HepG2 (cell line): ENCODE data around the gene LRRC17. TPM values are rescaled to one million over a fixed set of nuclear protein-coding genes. Genes with fewer than 3 reads are reported as not detected.

Experiments used
- ATAC-seq: fragments of 200-7000 bp; cut with Tn5 transposase; 3 replicates; pipeline ENCODE4 v1.9.1; 2020; ENCODE audit warnings: mild to moderate bottlenecking, moderate library complexity
- BruUV-seq: library from RNA; stranded (reverse); fragments of 400-500 nt; replicated peaks from 2 replicates; lab custom pipeline; 2021; lab: Mats Ljungman, UMichigan
- CTCF ChIA-PET: fragments of 300-600 bp; formaldehyde crosslinking; extraction: SDS; loops from one replicate; lab custom pipeline; 2021; ENCODE audit warnings: low total read pairs, inconsistent platforms, low intra/inter-chr PET ratio; lab: Yijun Ruan, JAX
- POLR2A ChIA-PET: fragments of 350-600 bp; sonication (Branson Sonifier 250); formaldehyde crosslinking; loops from one replicate; lab custom pipeline; 2020; ENCODE audit warnings: antibody characterized with exemption, inconsistent platforms; lab: Yijun Ruan, JAX
- DNase-seq: peaks from one replicate; pipeline ENCODE4 v3.0.0-alpha.2; 2015; ENCODE audit warnings: low spot score
- FAIRE-seq: peaks from 3 replicates; lab custom pipeline; 2011; peaks lifted over from hg19 to GRCh38; lab: Jason Lieb, UNC
- H2AFZ ChIP-seq: one replicate; pipeline ENCODE4 v1.6.1; 2011; ENCODE audit warnings: low read length, inconsistent platforms
- H3K27ac ChIP-seq: fragments of 300-600 bp; 3 replicates; pipeline ENCODE4 v1.8.0; 2011; ENCODE audit warnings: mixed run types, mild to moderate bottlenecking, mixed read lengths, low read length, inconsistent platforms; ENCODE audit not compliant: insufficient read depth; ENCODE audit errors: extremely low read length
- H3K27me3 ChIP-seq, 2 experiments: fragments of 200-600 bp in 1 of 2; 2 replicates in 1 of 2; 3 replicates in 1 of 2; pipeline versions ENCODE4 v1.6.0 to v1.8.0; 2011; ENCODE audit warnings: low read length in 2 of 2, mild to moderate bottlenecking in 2 of 2, moderate library complexity in 2 of 2, inconsistent platforms in 1 of 2; ENCODE audit not compliant: insufficient read depth in 2 of 2, control insufficient read depth in 1 of 2
- H3K36me3 ChIP-seq, 2 experiments: fragments of 200-600 bp in 1 of 2; replicated peaks in 1 of 2; 2 replicates in 1 of 2; 3 replicates in 1 of 2; pipeline versions ENCODE4 v1.5.1 to v1.8.0; 2011; ENCODE audit warnings: low read length in 2 of 2, inconsistent platforms in 1 of 2; ENCODE audit not compliant: insufficient read depth in 2 of 2, control insufficient read depth in 1 of 2
- H3K4me1 ChIP-seq: 2 replicates; pipeline ENCODE4 v1.5.1; 2012; ENCODE audit warnings: low read length, inconsistent platforms; ENCODE audit not compliant: insufficient read depth
- H3K4me2 ChIP-seq: 2 replicates; pipeline ENCODE4 v1.6.0; 2011; ENCODE audit warnings: low read depth, low read length, inconsistent platforms
- H3K4me3 ChIP-seq, 3 experiments: fragments of 200-600 bp in 1 of 3; sonication (generic), shearing (Covaris generic) in 1 of 3; replicated peaks in 1 of 3; 2 replicates each; pipeline ENCODE4 v1.5.1; 2011 to 2016; ENCODE audit warnings: low read length in 3 of 3, inconsistent platforms in 2 of 3, low read depth in 2 of 3, mild to moderate bottlenecking in 2 of 3, control low read depth in 1 of 3, mixed read lengths in 1 of 3; ENCODE audit not compliant: insufficient read depth in 1 of 3
- H3K79me2 ChIP-seq: one replicate; pipeline ENCODE4 v1.6.1; 2011; ENCODE audit warnings: low read length, inconsistent platforms; ENCODE audit not compliant: insufficient read depth
- H3K9ac ChIP-seq: 2 replicates; pipeline ENCODE4 v1.6.0; 2011; ENCODE audit warnings: mild to moderate bottlenecking, low read depth, low read length, inconsistent platforms; ENCODE audit not compliant: insufficient read depth
- H3K9me3 ChIP-seq: 2 replicates; pipeline ENCODE4 v1.5.1; 2012; ENCODE audit warnings: mild to moderate bottlenecking, low read length
- H4K20me1 ChIP-seq: 2 replicates; pipeline ENCODE4 v1.6.0; 2011; ENCODE audit warnings: inconsistent platforms, mild to moderate bottlenecking, low read length, moderate library complexity; ENCODE audit not compliant: insufficient read depth
- EP300 ChIP-seq, 3 experiments: sonication (generic) in 1 of 3; formaldehyde crosslinking in 1 of 3; IDR thresholded peaks; 2 replicates each; pipeline versions ENCODE4 v1.5.1 to v1.6.1; 2011 to 2020; ENCODE audit warnings: low read depth in 2 of 3, low read length in 2 of 3, borderline replicate concordance in 1 of 3, improper control_type of control experiment in 1 of 3, mild to moderate bottlenecking in 1 of 3, missing genetic modification reagents in 1 of 3, moderate library complexity in 1 of 3
- ERF ChIP-seq: IDR thresholded peaks from 2 replicates; pipeline ENCODE4 v1.6.1; 2018; ENCODE audit warnings: missing biosample characterization, missing genetic modification reagents
- GPN1 ChIP-seq: sonication (generic); formaldehyde crosslinking; IDR thresholded peaks from 2 replicates; pipeline ENCODE4 v1.5.1; 2020; ENCODE audit warnings: missing genetic modification reagents, borderline replicate concordance
- HBP1 ChIP-seq: IDR thresholded peaks from 2 replicates; pipeline ENCODE4 v1.6.1; 2016; ENCODE audit warnings: low read depth, control low read depth
- RXRB ChIP-seq: IDR thresholded peaks from 2 replicates; pipeline ENCODE4 v1.6.1; 2016; ENCODE audit warnings: borderline replicate concordance, missing genetic modification reagents, missing compliant biosample characterization
- WGBS: methylation state at CpG from one replicate; pipeline ENCODE4 v1.1.6; 2017; ENCODE audit warnings: low lambda C conversion rate; 5-methylcytosine and 5-hydroxymethylcytosine counted together
- in situ Hi-C: cut with HindIII; loops from 2 replicates; pipeline ENCODE4 v1.10.0; 2017; ENCODE audit warnings: low pct_unique_long_range_greater_than_20kb; ENCODE audit not compliant: extremely low pct_ligation_motif_present
- intact Hi-C: fragments of 100-400 bp; cut with micrococcal nuclease; formaldehyde crosslinking; loops from one replicate; pipeline ENCODE4 v1.10.0; 2022; ENCODE audit not compliant: unreplicated experiment
- polyA plus RNA-seq, 8 experiments: library from polyadenylated mRNA; depleted of rRNA in 3 of 8; stranded (reverse) in 7 of 8; unstranded in 1 of 8; fragments of >200 nt; fragmentation: Illumina TruSeq in 4 of 8; extraction: Trizol in 4 of 8; gene quantifications; 2 replicates each; pipeline versions ENCODE4 v1.2.1 to v1.2.3, GENCODE V29; 2011 to 2016; ENCODE audit warnings: low read depth in 4 of 8, missing spikeins in 1 of 8, mixed read lengths in 1 of 8; ENCODE audit not compliant: insufficient read depth in 1 of 8
- total RNA-seq, 5 experiments: library from RNA; depleted of rRNA; stranded (reverse); fragments of >200 nt; fragmentation: Illumina TruSeq; extraction: Trizol; gene quantifications; 2 replicates each; pipeline ENCODE4 v1.2.3, GENCODE V29; 2016; ENCODE audit warnings: low read depth in 1 of 5

Gene LRRC17
- total and polyA plus RNA-seq, 2 of the 13 experiments (the other 11 are each of a cell fraction or from before 2014, with no cell fraction given) = 0.20 to 0.66 TPM

GRCh38 chr7:102933763-102934162, 21.0 kb downstream of the LRRC17 start (continued):
- TF ChIP-seq HBP1 (CRISPR knock-in tag) (no peak), EP300 (IDR thresholded peaks at IDR 0.05; ENCODE audit: low read depth in 2 of 2, low read length in 2 of 2) (no peak), EP300 (CRISPR knock-in tag; IDR thresholded peaks at IDR 0.05; ENCODE audit: borderline replicate concordance) (no peak), ERF (CRISPR knock-in tag) (no peak), GPN1 (CRISPR knock-in tag) (no peak)

GRCh38 chr7:102934239-102934638, 21.4 kb downstream of the LRRC17 start:
- Histone ChIP-seq H3K27ac (no peak overlapping the region), H3K9ac (no peak overlapping the region), H4K20me1 (no peaks in the 10 kb centered on the region), H3K36me3 (no peaks in the 10 kb centered on the region), H3K9me3 (no peaks in the 10 kb centered on the region)
- intact Hi-C loops = no loop called here
- POLR2A ChIA-PET = no interaction called here
- no peak for ATAC-seq
- FAIRE-seq = no peak
- TF ChIP-seq RXRB (CRISPR knock-in tag) = no peak
- TF ChIP-seq, all 625 proteins: peak for 0
- no peak overlapping the region for H2AFZ ChIP-seq
- H3K4me2 ChIP-seq = no peak overlapping the region
- no peaks in the 10 kb centered on the region for H3K79me2 ChIP-seq
- no peak overlapping the region for H3K4me3 ChIP-seq
- 48% methylated on average over 8 of the region's 8 CpGs for WGBS
- BruUV-seq = no TSS peak
- no peak for DNase-seq
- no peaks in the 10 kb centered on the region for H3K4me1 ChIP-seq
- peaks cover 0 to 1% of the 10 kb centered on the region in 2 experiments; a peak in 1 of 5 replicates for H3K27me3 ChIP-seq
- CTCF ChIA-PET = no interaction called here
- in situ Hi-C loops = no loop called here
